Suppressor macrophage treated with lipopolysaccharide for 1 hour (primary cell): ENCODE data around the gene NACC2.
"Not testable (repeated sequence)": the region's sequence is repeated elsewhere in the genome, so short reads cannot be mapped to it uniquely, and the experiment has no call there.

ENCODE experiments used
- DNase-seq, 3 donors: peaks; one replicate each; pipeline ENCODE4 v3.0.0-alpha.2; 2020 to 2022

The NACC2 gene

GRCh38 chr9:136043441-136043991 lies 51.6 kb downstream of the NACC2 start:
- peak; percentile 47 to 60 (median 57) for DNase-seq

GRCh38 chr9:136042541-136042940 lies 52.5 kb downstream of the NACC2 start:
- no peak for DNase-seq

DNA sequence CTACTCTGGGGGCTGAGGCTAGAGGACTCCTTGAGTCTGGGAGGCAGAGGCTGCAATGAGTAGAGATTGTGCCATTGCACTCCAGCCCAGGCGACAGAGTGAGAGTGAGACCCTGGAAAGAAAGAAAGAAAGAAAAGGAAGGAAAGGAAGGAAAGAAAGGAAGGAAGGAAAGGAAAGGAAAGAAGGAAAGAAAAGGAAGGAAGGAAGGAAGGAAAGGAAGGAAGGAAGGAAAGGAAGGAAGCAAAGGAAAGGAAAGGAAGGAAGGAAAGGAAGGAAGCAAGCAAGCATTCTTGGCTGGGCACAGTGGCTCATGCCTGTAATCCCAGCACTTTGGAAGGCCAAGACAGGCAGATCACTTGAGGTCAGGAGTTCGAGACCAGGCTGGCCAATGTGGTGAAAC lies 54.2 kb downstream of the NACC2 start:
- DNase-seq: not testable (repeated sequence)

GRCh38 chr9:136039488-136039887 lies 55.6 kb downstream of the NACC2 start:
- no peak for DNase-seq

- no peak for DNase-seq
These were observed 58.2 kb downstream of the NACC2 start for GRCh38 chr9:136036848-136037247.

- no peak for DNase-seq
These were observed 59.0 kb downstream of the NACC2 start for GRCh38 chr9:136036050-136036449.

GRCh38 chr9:136031741-136032730 lies 63.1 kb downstream of the NACC2 start:
- peak; percentile 31 to 47 (median 46) for DNase-seq

- no peak for DNase-seq
These were observed 64.0 kb downstream of the NACC2 start for GRCh38 chr9:136031094-136031493.

- no peak for DNase-seq
These were observed 65.5 kb downstream of the NACC2 start for GRCh38 chr9:136029556-136029955.

GRCh38 chr9:136028760-136029470 lies 66.2 kb downstream of the NACC2 start:
- DNase-seq: no peak

GRCh38 chr9:136026943-136027289 lies 68.2 kb downstream of the NACC2 start:
- DNase-seq: not testable (repeated sequence)

GRCh38 chr9:136026266-136026942 lies 68.7 kb downstream of the NACC2 start:
- DNase-seq: no peak

DNA sequence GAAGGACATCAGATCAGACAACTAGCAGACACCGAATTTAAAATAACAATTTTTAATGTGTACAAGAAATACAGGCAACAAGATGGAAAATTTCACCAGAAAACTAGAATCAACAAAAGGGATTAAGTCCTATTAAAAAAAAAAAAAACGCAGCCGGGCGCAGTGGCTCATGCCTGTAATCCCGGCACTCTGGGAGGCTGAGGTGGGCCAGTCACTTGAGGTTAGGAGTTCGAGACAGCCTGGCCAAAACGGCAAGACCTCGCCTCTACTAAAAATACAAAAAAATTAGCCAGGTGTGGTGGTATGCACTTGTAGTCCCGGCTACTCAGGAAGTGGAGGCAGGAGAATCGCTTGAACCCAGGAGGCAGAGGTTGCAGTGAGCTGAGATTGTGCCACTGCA lies 69.6 kb downstream of the NACC2 start:
- DNase-seq: no peak

DNA sequence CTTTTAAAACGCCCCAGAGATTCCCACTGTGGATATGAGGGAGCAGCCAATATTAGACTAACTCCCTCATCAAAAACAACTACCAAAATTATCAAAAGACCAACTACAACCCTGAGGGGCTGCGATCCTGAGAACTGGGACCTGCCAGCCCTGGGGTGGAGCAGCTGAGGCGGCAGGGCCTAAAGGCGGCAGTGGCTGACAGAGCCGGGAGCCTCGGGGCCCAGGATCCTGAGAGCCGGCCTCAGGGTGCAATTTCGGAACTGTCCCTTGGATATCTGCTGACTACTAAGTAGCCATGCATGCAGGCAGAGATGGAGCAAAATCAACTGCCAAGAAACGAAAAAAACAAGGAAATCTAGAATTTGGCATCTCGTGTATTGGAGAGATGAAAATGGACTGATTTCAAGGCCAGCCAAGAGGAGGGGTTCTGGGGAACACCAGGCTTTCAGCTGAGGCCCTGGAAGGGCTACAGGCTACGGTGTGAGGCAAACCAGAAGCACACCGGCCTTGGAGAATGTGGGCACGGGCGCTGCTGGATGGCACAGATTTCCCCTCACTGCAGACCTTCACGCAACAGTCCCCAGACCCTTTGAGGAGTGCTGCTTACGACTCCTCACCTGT lies 70.3 kb downstream of the NACC2 start:
- DNase-seq: no peak

- no peak for DNase-seq
These were observed 70.8 kb downstream of the NACC2 start for GRCh38 chr9:136024286-136024685.

DNA sequence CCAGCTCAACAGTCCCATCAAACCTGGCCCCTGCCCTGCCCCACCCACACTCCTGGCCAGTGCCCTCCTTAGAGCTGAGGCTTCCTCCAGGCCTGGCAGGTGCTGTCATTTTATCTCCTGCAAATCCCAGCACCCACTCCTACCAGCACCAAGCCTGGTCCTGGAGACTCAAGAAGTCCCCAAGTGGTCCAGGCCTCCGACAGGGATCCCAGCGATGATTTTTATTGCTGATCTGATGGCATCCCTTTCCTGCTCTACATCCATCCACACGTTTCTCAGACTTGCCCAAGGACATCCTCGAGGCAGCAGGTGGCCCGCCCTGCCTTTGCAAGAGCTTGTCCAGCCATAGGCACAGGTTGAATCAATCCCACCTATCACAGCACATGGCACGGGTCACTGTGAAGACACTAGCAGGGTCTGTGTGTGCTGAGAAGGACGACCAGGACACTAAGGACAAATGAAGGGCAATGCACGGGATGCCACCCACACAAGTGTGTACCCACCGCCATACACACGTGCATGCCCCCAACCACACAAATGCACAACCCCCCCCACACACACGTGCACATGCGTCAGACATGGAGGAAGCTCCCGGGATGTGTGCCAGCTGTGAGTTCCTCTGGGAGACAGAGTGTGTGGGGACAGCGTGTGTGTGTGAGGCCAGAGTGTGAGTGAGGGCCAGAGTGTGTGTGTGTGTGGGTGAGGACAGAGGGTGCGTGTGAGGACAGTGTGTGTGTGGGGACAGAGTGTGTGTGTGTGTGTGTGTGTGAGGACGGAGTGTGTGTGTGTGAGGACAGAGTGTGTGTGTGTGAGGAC lies 71.5 kb downstream of the NACC2 start:
- peak in 2 of 3 donors; percentile 26 to 42 for DNase-seq

DNA sequence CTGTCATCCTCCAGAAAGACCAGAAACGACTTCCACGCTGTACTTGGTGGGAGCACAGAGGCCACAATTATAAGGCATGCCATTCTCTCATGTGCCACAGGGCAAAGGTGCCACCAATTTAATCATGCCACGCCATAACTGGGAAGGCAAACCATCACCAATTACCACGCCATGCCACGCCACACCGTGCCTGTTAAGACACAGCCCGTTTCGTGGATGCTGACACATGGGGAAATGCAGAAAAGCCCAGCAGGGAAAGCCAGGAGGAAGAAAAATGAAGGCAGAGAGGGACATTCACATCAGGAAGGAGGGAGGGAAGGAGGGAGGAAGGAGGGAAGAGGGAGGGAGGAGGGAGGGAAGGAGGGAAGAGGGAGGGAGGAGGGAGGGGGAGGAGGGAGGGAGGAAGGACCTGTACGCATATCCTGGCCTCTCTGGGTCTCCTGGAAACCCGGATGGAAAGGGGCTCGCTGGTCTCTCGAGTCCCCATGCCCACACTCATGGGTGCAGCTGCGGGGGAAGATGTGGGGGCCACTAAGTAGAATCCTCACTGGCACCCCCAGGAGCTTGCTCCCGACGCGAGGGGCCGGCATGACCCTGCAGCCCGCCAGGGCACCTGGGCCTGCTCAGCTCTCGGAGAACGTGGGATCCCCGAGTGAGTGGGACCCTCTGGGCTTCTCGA lies 72.2 kb downstream of the NACC2 start:
- no peak for DNase-seq

- DNase-seq: no peak
These were observed 73.0 kb downstream of the NACC2 start for GRCh38 chr9:136021872-136022681.

DNA sequence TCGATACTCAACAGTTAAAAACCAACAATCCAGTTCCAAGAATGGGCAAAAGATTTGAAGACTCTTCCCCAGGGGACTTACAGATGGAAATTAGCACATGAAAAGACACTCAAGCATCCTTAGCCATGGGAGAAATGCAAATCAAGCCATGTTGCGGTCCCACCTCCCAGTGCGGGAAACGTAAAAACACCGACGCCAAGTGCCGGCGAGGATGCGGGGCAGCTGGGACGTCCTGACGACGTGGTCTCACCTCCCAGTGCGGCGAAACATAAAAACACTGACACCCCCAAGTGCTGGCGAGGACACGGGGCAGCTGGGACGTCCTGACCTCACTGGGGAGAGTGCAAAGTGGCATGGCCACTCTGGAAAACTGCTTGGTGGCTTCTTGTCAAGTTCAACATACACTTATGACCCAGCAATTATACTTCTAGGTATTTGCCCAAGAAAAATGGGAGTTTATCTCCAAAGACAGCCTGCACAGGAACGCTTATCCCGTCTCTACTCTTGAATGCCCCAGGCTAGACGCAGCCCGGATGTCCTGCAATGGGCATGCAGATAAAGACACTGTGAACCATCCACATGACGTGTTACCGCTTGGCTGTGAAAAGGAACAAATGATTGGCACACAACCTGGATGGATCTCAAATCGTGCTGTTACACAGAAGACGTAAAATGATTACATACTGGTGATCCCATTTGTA lies 73.8 kb downstream of the NACC2 start:
- DNase-seq: no peak

GRCh38 chr9:136020671-136021070 lies 74.4 kb downstream of the NACC2 start:
- DNase-seq: no peak
